Lower leg skin (tissue), 3 donors: Measurements from ENCODE around the gene ZNF705A.
"Not testable (repeated sequence)": the region's sequence is repeated elsewhere in the genome, so short reads cannot be mapped to it uniquely, and the experiment has no call there.

Source experiments
- POLR2A ChIP-seq, 2 donors: fragments of 450-650 bp; IDR thresholded peaks; one replicate each; pipeline ENCODE4 v1.6.1; 2016 to 2017; ENCODE audit warnings: antibody characterized with exemption in 2 of 2, mild to moderate bottlenecking in 1 of 2, moderate library complexity in 1 of 2
- TF ChIP-seq, protein P1 (sequence below), 3 donors: fragments of 450-650 bp; IDR thresholded peaks; one replicate each; pipeline ENCODE4 v1.5.1; 2016; ENCODE audit warnings: antibody characterized with exemption in 3 of 3, mild to moderate bottlenecking in 3 of 3, moderate library complexity in 2 of 3

DNA sequence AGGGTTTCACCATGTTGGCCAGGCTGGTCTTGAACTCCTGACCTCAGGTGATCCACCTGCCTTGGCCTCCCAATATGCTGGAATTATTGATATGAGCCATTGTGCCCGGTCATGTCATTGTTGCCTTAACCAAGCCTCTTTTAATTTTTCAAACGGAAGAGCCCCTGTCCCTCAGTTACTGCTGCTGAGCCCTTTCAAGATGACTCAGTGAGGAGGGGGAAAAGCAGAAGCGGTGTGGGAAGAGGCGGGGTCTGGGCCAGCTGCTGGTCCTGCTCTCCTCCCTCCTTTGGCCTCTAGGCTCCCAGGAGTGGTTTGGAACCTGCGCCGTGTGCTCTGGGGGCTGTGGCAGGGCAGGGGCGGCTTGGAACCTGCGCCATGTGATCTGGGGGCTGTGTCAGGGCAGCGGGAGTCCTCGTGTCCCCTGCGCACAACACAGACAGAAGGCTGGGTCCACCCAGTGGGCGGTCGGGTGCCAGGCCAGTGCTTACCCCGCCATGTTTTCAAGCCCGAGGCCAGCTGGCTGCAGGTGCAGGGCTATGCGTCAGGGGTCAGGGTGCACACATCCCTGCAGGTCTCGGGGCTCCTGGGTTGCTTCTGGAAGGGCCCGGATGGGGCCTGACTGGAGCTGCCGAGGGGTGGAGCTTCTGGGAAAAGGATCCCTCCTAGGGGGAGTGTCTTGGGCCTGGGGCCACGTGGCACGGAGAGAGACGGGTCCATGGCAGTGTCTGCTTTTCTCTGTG is 70.3 kb downstream of the ZNF705A start, which contains the start of gene FAM90A1:
- not testable (repeated sequence) for TF ChIP-seq POLR2A (IDR thresholded peaks at IDR 0.05)
- TF ChIP-seq, protein P1, sequence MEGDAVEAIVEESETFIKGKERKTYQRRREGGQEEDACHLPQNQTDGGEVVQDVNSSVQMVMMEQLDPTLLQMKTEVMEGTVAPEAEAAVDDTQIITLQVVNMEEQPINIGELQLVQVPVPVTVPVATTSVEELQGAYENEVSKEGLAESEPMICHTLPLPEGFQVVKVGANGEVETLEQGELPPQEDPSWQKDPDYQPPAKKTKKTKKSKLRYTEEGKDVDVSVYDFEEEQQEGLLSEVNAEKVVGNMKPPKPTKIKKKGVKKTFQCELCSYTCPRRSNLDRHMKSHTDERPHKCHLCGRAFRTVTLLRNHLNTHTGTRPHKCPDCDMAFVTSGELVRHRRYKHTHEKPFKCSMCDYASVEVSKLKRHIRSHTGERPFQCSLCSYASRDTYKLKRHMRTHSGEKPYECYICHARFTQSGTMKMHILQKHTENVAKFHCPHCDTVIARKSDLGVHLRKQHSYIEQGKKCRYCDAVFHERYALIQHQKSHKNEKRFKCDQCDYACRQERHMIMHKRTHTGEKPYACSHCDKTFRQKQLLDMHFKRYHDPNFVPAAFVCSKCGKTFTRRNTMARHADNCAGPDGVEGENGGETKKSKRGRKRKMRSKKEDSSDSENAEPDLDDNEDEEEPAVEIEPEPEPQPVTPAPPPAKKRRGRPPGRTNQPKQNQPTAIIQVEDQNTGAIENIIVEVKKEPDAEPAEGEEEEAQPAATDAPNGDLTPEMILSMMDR (IDR thresholded peaks at IDR 0.05), result not testable (repeated sequence)
